Epithelial cell of esophagus (primary cell): Measurements from ENCODE around the gene ARL3.
"Not testable (repeated sequence)": the region's sequence is repeated elsewhere in the genome, so short reads cannot be mapped to it uniquely, and the experiment has no call there.

Experiments
- DNase-seq: peaks from one replicate; pipeline ENCODE4 v3.0.0; 2010; ENCODE audit warnings: low read depth
- H3K4me3 ChIP-seq: 2 replicates; pipeline ENCODE4 v1.5.1; 2011; ENCODE audit warnings: mild to moderate bottlenecking, low read length, control low read depth
- CTCF ChIP-seq: IDR thresholded peaks from 2 replicates; pipeline ENCODE4 v1.5.1; 2011; ENCODE audit warnings: low read depth, mild to moderate bottlenecking, low read length, control low read depth, inconsistent platforms; ENCODE audit not compliant: insufficient read depth; ENCODE audit errors: missing control alignments

ARL3 gene

GRCh38 chr10:102673819-102674511 is 40.2 kb downstream of the ARL3 start:
- no peak for TF ChIP-seq CTCF
- no peak overlapping the region for H3K4me3 ChIP-seq
- peak; percentile 86 for DNase-seq

- no peak for DNase-seq
- H3K4me3 ChIP-seq = no peak overlapping the region
- TF ChIP-seq CTCF = no peak
Observed at GRCh38 chr10:102673236-102673818, 40.9 kb downstream of the ARL3 start.

- H3K4me3 ChIP-seq = no peak overlapping the region
- TF ChIP-seq CTCF = no peak
- no peak for DNase-seq
Observed at GRCh38 chr10:102670871-102671434, 43.2 kb downstream of the ARL3 start.

GRCh38 chr10:102670065-102670670 is 44.0 kb downstream of the ARL3 start:
- no peak overlapping the region for H3K4me3 ChIP-seq
- DNase-seq = no peak
- TF ChIP-seq CTCF = no peak

GRCh38 chr10:102669206-102670064 is 44.8 kb downstream of the ARL3 start:
- no peak overlapping the region for H3K4me3 ChIP-seq
- TF ChIP-seq CTCF = no peak
- peak; percentile 60 for DNase-seq

- TF ChIP-seq CTCF = no peak
- no peak overlapping the region for H3K4me3 ChIP-seq
- DNase-seq = no peak
Observed at GRCh38 chr10:102668326-102669107, 45.7 kb downstream of the ARL3 start.

GRCh38 chr10:102667411-102667810 is 46.8 kb downstream of the ARL3 start:
- DNase-seq, H3K4me3 ChIP-seq: not testable (repeated sequence)
